ENCODE results near the gene MAP4K1. TPM values are rescaled to one million over a fixed set of nuclear protein-coding genes. Genes with fewer than 3 reads are reported as not detected.
A peak's percentile ranks its signal among the peaks of the same experiment; 100 is the strongest.
"Not testable (repeated sequence)": the region's sequence is repeated elsewhere in the genome, so short reads cannot be mapped to it uniquely, and the experiment has no call there.

Gene MAP4K1
- total and polyA plus RNA-seq, 2 of the 13 experiments (the other 11 are each of a cell fraction or from before 2014, with no cell fraction given): 0.24 to 0.89 TPM

DNA sequence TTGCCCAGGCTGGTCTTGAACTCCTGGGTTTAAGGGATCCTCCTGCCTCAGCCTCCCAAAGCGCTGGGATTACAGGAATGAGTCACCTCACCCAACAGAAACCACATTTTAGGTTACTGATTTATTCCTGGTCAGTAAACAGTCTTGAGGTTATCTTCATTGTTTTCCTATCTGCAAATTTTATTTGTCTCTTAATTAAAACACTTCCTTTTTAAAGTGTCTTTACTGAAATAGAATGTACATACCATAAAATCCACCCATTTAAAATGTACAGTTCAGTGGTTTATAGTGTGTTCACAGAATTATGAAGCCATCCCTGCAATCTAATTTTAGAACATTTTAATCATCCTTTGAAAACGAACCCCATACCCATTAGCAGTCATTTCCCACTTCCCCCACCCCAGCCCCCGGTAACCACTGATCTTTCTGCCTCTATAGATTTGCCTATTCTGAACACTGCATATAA, 63.0 kb downstream of the MAP4K1 start:
- WGBS (ENCODE audit: low lambda C conversion rate): 17% methylated on average over 3 of the region's 3 CpGs
- Histone ChIP-seq H2AFZ (ENCODE audit: low read length) (no peak overlapping the region), H3K4me2 (ENCODE audit: low read depth, low read length) (no peak overlapping the region), H3K36me3 (replicated peaks in 1 of 2; ENCODE audit: control insufficient read depth in 1 of 2, insufficient read depth in 2 of 2, low read length in 2 of 2) (no peaks in the 10 kb centered on the region), H3K27me3 (ENCODE audit: control insufficient read depth in 1 of 2, insufficient read depth in 2 of 2, low read length in 2 of 2) (peaks cover 0 to 3% of the 10 kb centered on the region in 2 experiments; a peak in 1 of 5 replicates), H3K27ac (ENCODE audit: extremely low read length, insufficient read depth, low read length) (no peak overlapping the region), H3K9ac (ENCODE audit: insufficient read depth, low read depth, low read length) (no peak overlapping the region), H3K79me2 (ENCODE audit: insufficient read depth, low read length) (no peaks in the 10 kb centered on the region), H3K4me1 (ENCODE audit: insufficient read depth, low read length) (no peaks in the 10 kb centered on the region), H3K9me3 (ENCODE audit: low read length) (no peaks in the 10 kb centered on the region), H4K20me1 (ENCODE audit: insufficient read depth, low read length) (no peaks in the 10 kb centered on the region), H3K4me3 (replicated peaks in 1 of 3; ENCODE audit: insufficient read depth in 1 of 3, low read depth in 2 of 3, low read length in 3 of 3) (no peak overlapping the region)
- ChIA-PET CTCF (ENCODE audit: low intra/inter-chr PET ratio, low total read pairs) (no interaction called here), POLR2A (no interaction called here)
- intact Hi-C loops (cut with micrococcal nuclease; ENCODE audit: unreplicated experiment): no loop called here
- FAIRE-seq (no peak), ATAC-seq (no peak), DNase-seq (ENCODE audit: low spot score) (no peak)
- in situ Hi-C loops (cut with HindIII; ENCODE audit: extremely low pct_ligation_motif_present, low pct_unique_long_range_greater_than_20kb): no loop called here
- no TSS peak for BruUV-seq (replicated peaks)
- TF ChIP-seq SNRNP70 (IDR thresholded peaks at IDR 0.05; ENCODE audit: low read depth, low read length): no peak

DNA sequence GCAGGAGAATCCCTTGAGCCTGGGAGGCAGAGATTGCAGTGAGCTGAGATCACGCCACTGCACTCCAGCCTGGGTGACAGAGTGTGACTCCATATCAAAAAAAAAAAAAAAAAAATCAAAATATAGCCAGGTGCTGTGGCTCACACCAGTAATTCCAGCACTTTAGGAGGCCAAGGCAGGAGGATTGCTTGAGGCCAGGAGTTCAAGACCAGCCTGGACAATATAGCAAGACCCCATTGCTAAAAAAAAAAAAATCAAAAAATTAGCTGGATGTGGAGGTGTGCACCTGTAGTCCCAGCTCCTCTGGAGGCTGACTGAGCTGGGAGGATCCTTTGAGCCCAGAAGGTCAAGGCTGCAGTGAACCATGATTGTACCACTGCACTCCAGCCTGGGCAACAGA, 64.5 kb downstream of the MAP4K1 start:
- POLR2A ChIA-PET; ATAC-seq; H3K27ac ChIP-seq (ENCODE audit: extremely low read length, insufficient read depth, low read length); BruUV-seq (replicated peaks); H3K27me3 ChIP-seq (ENCODE audit: control insufficient read depth in 1 of 2, insufficient read depth in 2 of 2, low read length in 2 of 2); FAIRE-seq; H3K79me2 ChIP-seq (ENCODE audit: insufficient read depth, low read length); H3K9me3 ChIP-seq (ENCODE audit: low read length); H3K4me1 ChIP-seq (ENCODE audit: insufficient read depth, low read length); H4K20me1 ChIP-seq (ENCODE audit: insufficient read depth, low read length); H3K36me3 ChIP-seq (replicated peaks in 1 of 2; ENCODE audit: control insufficient read depth in 1 of 2, insufficient read depth in 2 of 2, low read length in 2 of 2); CTCF ChIA-PET (ENCODE audit: low intra/inter-chr PET ratio, low total read pairs); H2AFZ ChIP-seq (ENCODE audit: low read length); H3K4me2 ChIP-seq (ENCODE audit: low read depth, low read length); intact Hi-C loops (cut with micrococcal nuclease; ENCODE audit: unreplicated experiment); in situ Hi-C loops (cut with HindIII; ENCODE audit: extremely low pct_ligation_motif_present, low pct_unique_long_range_greater_than_20kb); H3K9ac ChIP-seq (ENCODE audit: insufficient read depth, low read depth, low read length); DNase-seq (ENCODE audit: low spot score); H3K4me3 ChIP-seq (replicated peaks in 1 of 3; ENCODE audit: insufficient read depth in 1 of 3, low read depth in 2 of 3, low read length in 3 of 3): not testable (repeated sequence)
- 85% methylated on average over 1 of the region's 1 CpG for WGBS (ENCODE audit: low lambda C conversion rate)

DNA sequence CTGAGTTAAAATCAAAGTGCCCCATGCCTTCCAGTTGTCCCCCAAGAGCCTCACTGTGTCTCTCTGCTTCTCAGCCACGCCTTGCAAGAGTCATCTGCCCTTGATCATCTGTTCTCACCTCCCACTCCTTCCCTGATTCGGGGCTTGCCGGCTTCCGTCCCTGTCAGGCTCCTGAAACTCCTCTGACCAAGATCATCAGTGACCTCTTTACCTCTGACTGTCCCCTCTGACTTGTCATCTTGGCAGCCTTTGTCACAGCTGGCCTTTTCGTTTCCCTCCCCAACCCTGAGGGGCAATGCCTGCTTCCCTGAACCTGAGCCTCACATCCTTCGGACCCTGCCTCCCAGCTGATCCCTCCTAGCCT, 66.3 kb downstream of the MAP4K1 start:
- peaks cover 0 to 7% of the 10 kb centered on the region in 2 experiments; a peak in 1 of 5 replicates for H3K27me3 ChIP-seq (ENCODE audit: control insufficient read depth in 1 of 2, insufficient read depth in 2 of 2, low read length in 2 of 2)
- H4K20me1 ChIP-seq (ENCODE audit: insufficient read depth, low read length): no peaks in the 10 kb centered on the region
- H3K4me3 ChIP-seq (replicated peaks in 1 of 3; ENCODE audit: insufficient read depth in 1 of 3, low read depth in 2 of 3, low read length in 3 of 3): no peak overlapping the region
- no peak for DNase-seq (ENCODE audit: low spot score)
- peak overlapping the region; percentile 3 for H2AFZ ChIP-seq (ENCODE audit: low read length)
- no peaks in the 10 kb centered on the region for H3K4me1 ChIP-seq (ENCODE audit: insufficient read depth, low read length)
- H3K79me2 ChIP-seq (ENCODE audit: insufficient read depth, low read length): no peaks in the 10 kb centered on the region
- H3K27ac ChIP-seq (ENCODE audit: extremely low read length, insufficient read depth, low read length): no peak overlapping the region
- no TSS peak for BruUV-seq (replicated peaks)
- H3K36me3 ChIP-seq (replicated peaks in 1 of 2; ENCODE audit: control insufficient read depth in 1 of 2, insufficient read depth in 2 of 2, low read length in 2 of 2): no peaks in the 10 kb centered on the region
- no peak overlapping the region for H3K9ac ChIP-seq (ENCODE audit: insufficient read depth, low read depth, low read length)
- H3K4me2 ChIP-seq (ENCODE audit: low read depth, low read length): no peak overlapping the region
- CTCF ChIA-PET (ENCODE audit: low intra/inter-chr PET ratio, low total read pairs): no interaction called here
- no peaks in the 10 kb centered on the region for H3K9me3 ChIP-seq (ENCODE audit: low read length)
- intact Hi-C loops (cut with micrococcal nuclease; ENCODE audit: unreplicated experiment) (no loop called here), in situ Hi-C loops (cut with HindIII; ENCODE audit: extremely low pct_ligation_motif_present, low pct_unique_long_range_greater_than_20kb) (no loop called here)
- WGBS (ENCODE audit: low lambda C conversion rate): 23% methylated on average over 6 of the region's 6 CpGs
- no peak for ATAC-seq
- POLR2A ChIA-PET: no interaction called here
- no peak for FAIRE-seq
- TF ChIP-seq SOX5 (CRISPR knock-in tag; IDR thresholded peaks at IDR 0.05; ENCODE audit: borderline replicate concordance): no peak
- TF ChIP-seq ZC3H4 (CRISPR knock-in tag; IDR thresholded peaks at IDR 0.05; ENCODE audit: borderline replicate concordance): no peak
- TF ChIP-seq, protein P1, sequence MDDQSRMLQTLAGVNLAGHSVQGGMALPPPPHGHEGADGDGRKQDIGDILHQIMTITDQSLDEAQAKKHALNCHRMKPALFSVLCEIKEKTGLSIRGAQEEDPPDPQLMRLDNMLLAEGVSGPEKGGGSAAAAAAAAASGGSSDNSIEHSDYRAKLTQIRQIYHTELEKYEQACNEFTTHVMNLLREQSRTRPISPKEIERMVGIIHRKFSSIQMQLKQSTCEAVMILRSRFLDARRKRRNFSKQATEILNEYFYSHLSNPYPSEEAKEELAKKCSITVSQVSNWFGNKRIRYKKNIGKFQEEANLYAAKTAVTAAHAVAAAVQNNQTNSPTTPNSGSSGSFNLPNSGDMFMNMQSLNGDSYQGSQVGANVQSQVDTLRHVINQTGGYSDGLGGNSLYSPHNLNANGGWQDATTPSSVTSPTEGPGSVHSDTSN (CRISPR knock-in tag; IDR thresholded peaks at IDR 0.05; ENCODE audit: borderline replicate concordance): no peak
- TF ChIP-seq BCL3 (CRISPR knock-in tag; IDR thresholded peaks at IDR 0.05): no peak
- TF ChIP-seq CBX2 (IDR thresholded peaks at IDR 0.05; ENCODE audit: low read depth, low read length): no peak
- TF ChIP-seq CBX2 (CRISPR knock-in tag; IDR thresholded peaks at IDR 0.05; ENCODE audit: low read depth): no peak
- no peak for TF ChIP-seq CBX1 (IDR thresholded peaks at IDR 0.05; ENCODE audit: low read depth)
- TF ChIP-seq ARNT (IDR thresholded peaks at IDR 0.05): no peak
- no peak for TF ChIP-seq NCOA5 (CRISPR knock-in tag; IDR thresholded peaks at IDR 0.05)
- no peak for TF ChIP-seq PRMT3 (CRISPR knock-in tag; IDR thresholded peaks at IDR 0.05; ENCODE audit: borderline replicate concordance, low read depth)
- TF ChIP-seq ZNF124 (CRISPR knock-in tag; IDR thresholded peaks at IDR 0.05): no peak

All from HepG2 (cell line).